Hair follicular keratinocyte (primary cell): ENCODE measurements around the gene SLTM. TPM values are rescaled to one million over a fixed set of nuclear protein-coding genes. Genes with fewer than 3 reads are reported as not detected.

Experiments used
- total RNA-seq: library from RNA; depleted of rRNA; stranded (reverse); fragments of >200 nt; gene quantifications from 2 replicates; pipeline ENCODE4 v1.2.3, GENCODE V29; 2015

Gene SLTM
- 34.3 and 49.0 TPM in 2 replicates for total RNA-seq

GRCh38 chr15:58933281-58934113 lies at the start of gene SLTM:
Gene SLTM (minus strand): TSS chr15:58933679. CDS start chr15:58933565, 114 bp downstream.

Other genes starting within 250 kb of the SLTM start
- 38.4 and 63.7 TPM in 2 replicates for gene ADAM10, start 184.0 kb downstream of the SLTM start, total RNA-seq
- 7.8 and 9.8 TPM in 2 replicates for gene MINDY2, start 162.4 kb downstream of the SLTM start, total RNA-seq
- gene RNF111, start 54.0 kb upstream of the SLTM start, total RNA-seq, result 7.9 and 8.5 TPM in 2 replicates
- gene CCNB2, start 171.5 kb upstream of the SLTM start, total RNA-seq, result 33.3 and 95.3 TPM in 2 replicates